GM19238 (cell line): ENCODE data around the gene OR2B3.
"Not testable (repeated sequence)": the region's sequence is repeated elsewhere in the genome, so short reads cannot be mapped to it uniquely, and the experiment has no call there.

Source experiments
- DNase-seq: peaks from one replicate; pipeline ENCODE4 v3.0.0; 2011; ENCODE audit warnings: low spot score; ENCODE audit not compliant: insufficient read length

Gene OR2B3, protein sequence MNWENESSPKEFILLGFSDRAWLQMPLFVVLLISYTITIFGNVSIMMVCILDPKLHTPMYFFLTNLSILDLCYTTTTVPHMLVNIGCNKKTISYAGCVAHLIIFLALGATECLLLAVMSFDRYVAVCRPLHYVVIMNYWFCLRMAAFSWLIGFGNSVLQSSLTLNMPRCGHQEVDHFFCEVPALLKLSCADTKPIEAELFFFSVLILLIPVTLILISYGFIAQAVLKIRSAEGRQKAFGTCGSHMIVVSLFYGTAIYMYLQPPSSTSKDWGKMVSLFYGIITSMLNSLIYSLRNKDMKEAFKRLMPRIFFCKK

DNA sequence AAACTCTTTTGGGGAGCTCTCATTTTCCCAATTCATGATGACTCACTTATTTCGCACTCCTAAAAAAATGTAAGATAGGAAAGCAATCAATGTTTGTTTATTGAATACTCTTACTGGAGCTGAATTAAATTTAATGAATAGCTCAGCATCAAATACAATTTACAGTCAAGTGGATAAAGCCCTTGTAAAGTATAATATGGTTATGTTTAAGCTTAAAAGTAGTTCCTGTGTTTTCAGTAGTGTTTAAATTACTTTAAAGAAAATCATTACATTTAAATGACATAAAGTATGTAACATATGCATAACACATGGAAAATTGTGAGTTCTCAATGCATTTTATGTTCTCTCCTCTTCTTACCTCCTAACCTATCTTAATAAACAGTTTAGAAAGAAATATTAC lies at the start of gene OR2B3:
Gene OR2B3 (minus strand): TSS at position 101 of the 400 bp plus-strand sequence. CDS start 65 bp downstream, at position 36.
- no peak for DNase-seq

- no peak for DNase-seq
These were observed 44.6 kb upstream of the OR2B3 start for GRCh38 chr6:29131691-29132090.

DNA sequence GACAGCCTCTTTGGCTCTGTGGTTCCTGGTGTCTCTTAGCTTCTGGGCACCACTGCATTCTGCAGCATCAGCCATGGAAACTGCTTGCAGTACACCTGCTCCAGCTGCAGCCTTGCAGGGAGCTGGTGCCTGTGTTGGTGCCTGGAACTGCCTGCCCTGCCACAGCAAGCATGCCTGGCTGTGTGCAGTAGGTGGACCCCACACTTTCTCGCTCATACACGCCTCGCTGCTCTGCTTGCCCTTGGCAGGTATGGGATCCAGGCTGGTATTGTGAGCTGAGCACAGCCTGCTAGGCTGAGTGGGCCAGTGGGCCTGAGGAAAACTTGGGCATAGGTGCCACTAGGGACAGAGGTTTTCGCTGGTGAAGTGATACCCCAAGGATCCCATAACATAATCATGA lies 43.5 kb upstream of the OR2B3 start:
- DNase-seq, result no peak

DNA sequence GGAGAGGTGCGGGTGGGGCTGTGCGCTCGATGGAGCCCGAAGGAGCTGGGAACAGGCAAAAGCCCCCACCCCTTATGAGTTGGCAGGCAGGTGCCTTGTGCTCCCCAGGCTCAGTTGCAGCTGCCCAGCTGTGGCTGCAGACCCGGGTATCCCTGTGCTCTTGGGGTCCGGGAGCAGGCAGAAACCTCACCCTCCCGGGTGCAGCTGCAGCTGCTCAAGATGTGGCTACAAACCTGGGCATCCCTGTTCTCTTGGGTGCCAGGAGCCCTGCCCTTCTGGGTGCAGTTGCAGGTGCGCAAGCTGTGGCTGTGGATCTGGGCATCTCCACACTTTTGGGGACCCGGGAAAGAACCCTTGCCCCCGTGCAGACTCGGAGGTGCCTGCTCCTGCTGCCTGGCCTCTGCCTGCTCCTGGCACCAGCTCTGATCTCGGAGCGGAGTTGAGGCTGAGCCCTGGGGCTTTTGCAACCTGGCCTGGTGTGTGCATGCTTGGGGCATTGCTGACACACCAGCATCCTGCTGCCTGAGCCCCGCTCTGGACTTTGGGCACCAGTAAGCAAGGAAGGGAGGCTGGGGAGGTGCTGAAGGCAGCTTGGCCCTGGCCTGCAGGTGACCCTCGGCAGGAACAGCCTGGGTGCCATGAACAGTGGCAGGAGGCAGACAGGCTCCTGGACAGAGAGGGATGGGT lies 42.4 kb upstream of the OR2B3 start:
- DNase-seq, result no peak

DNA sequence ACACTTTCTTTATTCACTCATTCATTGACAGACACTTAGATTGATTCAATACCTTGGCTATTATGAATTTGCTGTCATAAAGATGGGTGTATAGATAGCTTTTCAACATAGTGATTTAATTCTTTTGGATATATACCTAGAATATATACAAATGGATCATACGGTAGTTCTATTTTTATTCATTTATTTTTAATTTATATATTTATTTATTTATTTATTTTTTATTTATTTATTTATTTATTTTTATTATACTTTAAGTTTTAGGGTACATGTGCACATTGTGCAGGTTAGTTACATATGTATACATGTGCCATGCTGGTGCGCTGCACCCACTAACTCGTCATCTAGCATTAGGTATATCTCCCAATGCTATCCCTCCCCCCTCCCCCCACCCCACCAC lies 27.9 kb upstream of the OR2B3 start:
- not testable (repeated sequence) for DNase-seq

DNA sequence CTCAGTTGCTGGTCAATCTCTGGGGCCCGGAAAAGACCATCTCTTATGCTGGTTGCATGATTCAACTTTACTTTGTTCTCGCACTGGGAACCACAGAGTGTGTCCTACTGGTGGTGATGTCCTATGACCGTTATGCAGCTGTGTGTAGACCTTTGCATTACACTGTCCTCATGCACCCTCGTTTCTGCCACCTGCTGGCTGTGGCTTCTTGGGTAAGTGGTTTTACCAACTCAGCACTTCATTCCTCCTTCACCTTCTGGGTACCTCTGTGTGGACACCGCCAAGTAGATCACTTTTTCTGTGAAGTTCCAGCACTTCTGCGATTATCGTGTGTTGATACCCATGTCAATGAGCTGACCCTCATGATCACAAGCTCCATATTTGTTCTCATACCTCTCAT lies 25.0 kb upstream of the OR2B3 start:
- DNase-seq, result no peak

- no peak for DNase-seq
These were observed 20.6 kb upstream of the OR2B3 start, which contains the start of gene OR2J3 for GRCh38 chr6:29107758-29108157. TSS of gene OR2J3 (plus strand) at chr6:29108058. CDS start at chr6:29111891, 3,833 bp downstream.

GRCh38 chr6:29099190-29099589 lies 12.1 kb upstream of the OR2B3 start, which contains the start of gene OR2J1:
TSS of gene OR2J1 (plus strand) at chr6:29099490. CDS start at chr6:29100943, 1,453 bp downstream.
- no peak for DNase-seq

- no peak for DNase-seq
These were observed 10.7 kb upstream of the OR2B3 start for GRCh38 chr6:29097803-29098202.

- DNase-seq, result no peak
These were observed 5.8 kb upstream of the OR2B3 start for GRCh38 chr6:29092957-29093356.

- no peak for DNase-seq
These were observed 4.7 kb downstream of the OR2B3 start for GRCh38 chr6:29082457-29082856.

- no peak for DNase-seq
These were observed 5.8 kb downstream of the OR2B3 start for GRCh38 chr6:29081312-29081711.

GRCh38 chr6:29079203-29079602 lies 7.9 kb downstream of the OR2B3 start:
- DNase-seq, result no peak

GRCh38 chr6:29071831-29072723 lies 15.0 kb downstream of the OR2B3 start:
- peak; percentile 13 for DNase-seq

DNA sequence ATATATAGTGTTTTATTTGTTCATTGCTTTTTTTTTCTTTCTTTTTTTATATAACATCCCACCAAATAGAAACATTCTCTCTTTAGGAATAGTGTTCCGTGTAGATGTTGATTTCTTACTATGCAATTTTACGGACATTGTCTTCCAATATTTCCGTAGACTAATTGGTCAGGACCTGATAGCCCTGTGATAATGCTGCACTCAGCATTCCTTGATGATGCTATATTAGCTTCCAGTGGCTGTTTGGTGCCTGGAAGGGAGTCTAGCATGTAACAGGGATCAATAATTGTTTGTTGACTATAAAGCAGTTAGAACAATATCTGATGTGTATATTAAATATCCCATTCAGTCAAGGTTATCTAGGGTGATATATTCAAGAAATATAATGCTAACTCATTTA lies 35.4 kb downstream of the OR2B3 start:
- DNase-seq, result no peak

DNA sequence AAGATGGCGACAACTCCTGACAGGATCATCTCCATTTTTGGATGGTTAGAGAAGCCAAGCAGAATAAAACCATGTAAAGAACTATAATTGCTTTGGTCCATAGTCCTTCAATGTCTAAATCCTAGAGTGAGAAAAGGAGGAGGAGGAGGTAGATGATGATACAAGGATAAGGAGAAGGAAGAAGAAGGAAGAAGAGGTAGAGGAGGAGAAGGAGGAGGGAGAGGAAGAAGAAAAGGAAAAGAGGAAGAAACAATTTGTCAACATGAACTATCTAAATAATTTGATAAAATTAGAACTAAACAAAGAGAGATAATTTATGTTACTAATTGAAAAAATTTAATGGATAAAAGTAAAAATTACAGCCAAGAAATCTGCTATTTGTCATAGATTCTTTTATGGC lies 42.0 kb downstream of the OR2B3 start, which contains the start of gene OR2W1:
Gene OR2W1 (minus strand): TSS at position 101 of the 400 bp plus-strand sequence. CDS start 0 bp downstream, at position 101.
- no peak for DNase-seq
